H1 (cell line): ENCODE results near the gene INCENP. TPM values are rescaled to one million over a fixed set of nuclear protein-coding genes. Genes with fewer than 3 reads are reported as not detected.

Experiments used
- E2F6 ChIP-seq: IDR thresholded peaks from 2 replicates; pipeline ENCODE4 v1.6.1; 2012; ENCODE audit warnings: inconsistent platforms
- SRF ChIP-seq: IDR thresholded peaks from 2 replicates; pipeline ENCODE4 v1.6.1; 2011; ENCODE audit warnings: mild to moderate bottlenecking, low read depth, low read length, moderate library complexity
- TAF7 ChIP-seq: optimal IDR thresholded peaks from 2 replicates; pipeline ENCODE3; 2011; ENCODE audit warnings: low read depth, mild to moderate bottlenecking, inconsistent platforms, low read length, moderate library complexity, borderline replicate concordance
- polyA plus RNA-seq, 7 experiments: library from polyadenylated mRNA; depleted of rRNA in 3 of 7; stranded (reverse) in 5 of 7; unstranded in 2 of 7; fragments of >200 nt in 5 of 7; fragments of 200-250 nt in 2 of 7; gene quantifications; 1 replicate in 5 of 7; 2 replicates in 1 of 7; 4 replicates in 1 of 7; pipeline versions ENCODE4 v1.2.1 to v1.2.3, GENCODE V29; 2011 to 2013; ENCODE audit warnings: missing spikeins in 2 of 7, mixed read lengths in 2 of 7
- total RNA-seq: library from RNA; stranded (reverse); fragmentation: NEBNext Ultra II Directional; extraction: Animal tissue kit (Norgen Biotek cat#: 25700); gene quantifications from 2 replicates; pipeline ENCODE4 v1.2.1, GENCODE V29; 2021

Gene INCENP
- total and polyA plus RNA-seq, 2 of the 8 experiments (the other 6 are each of a cell fraction or from before 2014, with no cell fraction given) = 25.4 to 132 TPM

GRCh38 chr11:62108017-62108750 is 15.6 kb upstream of the INCENP start (continued):
- TF ChIP-seq TAF7 (no peak), E2F6 (no peak), SRF (no peak)
